Ascending aorta (tissue), 2 donors: ENCODE measurements around the gene ERICH6B. TPM values are rescaled to one million over a fixed set of nuclear protein-coding genes. Genes with fewer than 3 reads are reported as not detected.

Experiments used
- DNase-seq, 2 donors: peaks; one replicate each; pipeline ENCODE4 v3.0.0-alpha.2; 2019; ENCODE audit warnings: low spot score in 2 of 2
- H3K27ac ChIP-seq, 2 donors: fragments of 200-600 bp; sonication (generic); one replicate each; pipeline ENCODE4 v1.5.1; 2016 to 2017; ENCODE audit warnings: mild to moderate bottlenecking in 1 of 2
- H3K27me3 ChIP-seq: fragments of 200-600 bp; sonication (generic); one replicate; pipeline ENCODE4 v1.5.1; 2017
- H3K36me3 ChIP-seq, 2 donors: fragments of 200-600 bp; sonication (generic); one replicate each; pipeline ENCODE4 v1.5.1; 2016
- H3K4me1 ChIP-seq, 2 donors: fragments of 200-600 bp; sonication (generic); one replicate each; pipeline ENCODE4 v1.5.1; 2016 to 2017; ENCODE audit warnings: mild to moderate bottlenecking in 1 of 2
- H3K4me3 ChIP-seq, 2 donors: fragments of 200-600 bp; sonication (generic); one replicate each; pipeline ENCODE4 v1.5.1; 2016 to 2017; ENCODE audit warnings: mild to moderate bottlenecking in 1 of 2
- H3K9me3 ChIP-seq, 2 donors: fragments of 200-600 bp; sonication (generic); one replicate each; pipeline ENCODE4 v1.5.1; 2016
- intact Hi-C: fragments of 100-400 bp; cut with DNase I; formaldehyde crosslinking; loops from one replicate; pipeline ENCODE4 v1.15.1; 2023
- total RNA-seq: library from RNA; depleted of rRNA; stranded (reverse); fragments of >200 nt; gene quantifications from one replicate; pipeline ENCODE4 v1.1.0, GENCODE V29; 2016
- TF ChIP-seq, protein P1 (sequence below), 3 experiments: fragments of 200-600 bp in 2 of 3; fragments of 450-650 bp in 1 of 3; sonication (generic) in 2 of 3; IDR thresholded peaks; one replicate each; pipeline ENCODE4 v1.5.1; 2016 to 2019; ENCODE audit warnings: antibody characterized with exemption in 3 of 3, mild to moderate bottlenecking in 1 of 3, moderate library complexity in 1 of 3

ERICH6B gene
- total RNA-seq, 1 donor from 2014 or later, result not detected

- Histone ChIP-seq H3K4me3 (no peak overlapping the region), H3K36me3 (no peaks in the 10 kb centered on the region), H3K27ac (no peak overlapping the region), H3K27me3 (no peaks in the 10 kb centered on the region), H3K9me3 (no peaks in the 10 kb centered on the region), H3K4me1 (no peaks in the 10 kb centered on the region)
- no peak for DNase-seq
- intact Hi-C loops, result no loop called here
- TF ChIP-seq, protein P1, sequence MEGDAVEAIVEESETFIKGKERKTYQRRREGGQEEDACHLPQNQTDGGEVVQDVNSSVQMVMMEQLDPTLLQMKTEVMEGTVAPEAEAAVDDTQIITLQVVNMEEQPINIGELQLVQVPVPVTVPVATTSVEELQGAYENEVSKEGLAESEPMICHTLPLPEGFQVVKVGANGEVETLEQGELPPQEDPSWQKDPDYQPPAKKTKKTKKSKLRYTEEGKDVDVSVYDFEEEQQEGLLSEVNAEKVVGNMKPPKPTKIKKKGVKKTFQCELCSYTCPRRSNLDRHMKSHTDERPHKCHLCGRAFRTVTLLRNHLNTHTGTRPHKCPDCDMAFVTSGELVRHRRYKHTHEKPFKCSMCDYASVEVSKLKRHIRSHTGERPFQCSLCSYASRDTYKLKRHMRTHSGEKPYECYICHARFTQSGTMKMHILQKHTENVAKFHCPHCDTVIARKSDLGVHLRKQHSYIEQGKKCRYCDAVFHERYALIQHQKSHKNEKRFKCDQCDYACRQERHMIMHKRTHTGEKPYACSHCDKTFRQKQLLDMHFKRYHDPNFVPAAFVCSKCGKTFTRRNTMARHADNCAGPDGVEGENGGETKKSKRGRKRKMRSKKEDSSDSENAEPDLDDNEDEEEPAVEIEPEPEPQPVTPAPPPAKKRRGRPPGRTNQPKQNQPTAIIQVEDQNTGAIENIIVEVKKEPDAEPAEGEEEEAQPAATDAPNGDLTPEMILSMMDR (IDR thresholded peaks at IDR 0.05), result no peak
Measured at GRCh38 chr13:45627656-45628055, 12.1 kb upstream of the ERICH6B start.

GRCh38 chr13:45626731-45627374, 11.3 kb upstream of the ERICH6B start:
- Histone ChIP-seq H3K9me3 (no peaks in the 10 kb centered on the region), H3K27ac (no peak overlapping the region), H3K27me3 (no peaks in the 10 kb centered on the region), H3K36me3 (no peaks in the 10 kb centered on the region), H3K4me3 (no peak overlapping the region), H3K4me1 (no peaks in the 10 kb centered on the region)
- TF ChIP-seq, protein P1 (IDR thresholded peaks at IDR 0.05), result no peak
- DNase-seq, result no peak
- intact Hi-C loops, result no loop called here

GRCh38 chr13:45623516-45624090, 8.1 kb upstream of the ERICH6B start:
- intact Hi-C loops, result no loop called here
- no peak overlapping the region for H3K4me3 ChIP-seq
- H3K27ac ChIP-seq, result no peak overlapping the region
- no peaks in the 10 kb centered on the region for H3K36me3 ChIP-seq
- no peaks in the 10 kb centered on the region for H3K27me3 ChIP-seq
- TF ChIP-seq, protein P1 (IDR thresholded peaks at IDR 0.05), result peak in 1 of 3 experiments; percentile 21
- DNase-seq, result no peak
- no peaks in the 10 kb centered on the region for H3K4me1 ChIP-seq
- no peaks in the 10 kb centered on the region for H3K9me3 ChIP-seq

- Histone ChIP-seq H3K27ac (no peak overlapping the region), H3K36me3 (no peaks in the 10 kb centered on the region), H3K27me3 (no peaks in the 10 kb centered on the region), H3K4me1 (no peaks in the 10 kb centered on the region), H3K4me3 (no peak overlapping the region), H3K9me3 (no peaks in the 10 kb centered on the region)
- intact Hi-C loops, result no loop called here
- TF ChIP-seq, protein P1 (IDR thresholded peaks at IDR 0.05), result no peak
- no peak for DNase-seq
Measured at GRCh38 chr13:45621950-45622349, 6.4 kb upstream of the ERICH6B start.

- no peak for DNase-seq
- Histone ChIP-seq H3K27me3 (no peaks in the 10 kb centered on the region), H3K27ac (no peak overlapping the region), H3K9me3 (no peaks in the 10 kb centered on the region), H3K36me3 (no peaks in the 10 kb centered on the region), H3K4me1 (no peaks in the 10 kb centered on the region), H3K4me3 (no peak overlapping the region)
- TF ChIP-seq, protein P1 (IDR thresholded peaks at IDR 0.05), result no peak
- intact Hi-C loops, result no loop called here
Measured at GRCh38 chr13:45607931-45608330, 7.6 kb downstream of the ERICH6B start.
